Medulla oblongata (tissue), 1 donor: Measurements from ENCODE around the gene LPP.
A peak's percentile ranks its signal among the peaks of the same experiment; 100 is the strongest.

Experiments
- DNase-seq: peaks from one replicate; pipeline ENCODE4 v3.0.0-alpha.2; 2015; ENCODE audit errors: extremely low spot score

LPP gene

DNA sequence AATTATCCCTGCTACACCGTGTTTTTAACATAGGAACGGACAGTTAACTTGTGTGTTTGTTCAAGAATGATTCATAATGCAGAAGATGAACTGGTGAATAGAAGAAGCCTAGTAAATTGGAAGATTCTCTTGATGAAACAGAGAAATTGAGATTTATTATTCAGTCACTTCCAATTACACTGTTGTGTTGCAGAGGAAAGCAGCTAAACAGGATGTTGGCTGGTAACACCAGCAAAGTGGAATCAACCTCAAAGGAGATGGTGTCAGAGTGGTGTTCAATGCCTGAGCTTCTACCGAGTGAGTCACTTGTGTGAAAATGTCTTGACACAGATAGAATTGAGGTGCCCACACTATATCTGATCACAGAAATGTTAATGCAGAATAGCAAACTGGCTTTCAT is 399.6 kb downstream of the LPP start:
- DNase-seq, result no peak

- no peak for DNase-seq
Measured at GRCh38 chr3:188554404-188554803, 400.4 kb downstream of the LPP start.

GRCh38 chr3:188557235-188557634 is 403.3 kb downstream of the LPP start:
- DNase-seq, result no peak

DNA sequence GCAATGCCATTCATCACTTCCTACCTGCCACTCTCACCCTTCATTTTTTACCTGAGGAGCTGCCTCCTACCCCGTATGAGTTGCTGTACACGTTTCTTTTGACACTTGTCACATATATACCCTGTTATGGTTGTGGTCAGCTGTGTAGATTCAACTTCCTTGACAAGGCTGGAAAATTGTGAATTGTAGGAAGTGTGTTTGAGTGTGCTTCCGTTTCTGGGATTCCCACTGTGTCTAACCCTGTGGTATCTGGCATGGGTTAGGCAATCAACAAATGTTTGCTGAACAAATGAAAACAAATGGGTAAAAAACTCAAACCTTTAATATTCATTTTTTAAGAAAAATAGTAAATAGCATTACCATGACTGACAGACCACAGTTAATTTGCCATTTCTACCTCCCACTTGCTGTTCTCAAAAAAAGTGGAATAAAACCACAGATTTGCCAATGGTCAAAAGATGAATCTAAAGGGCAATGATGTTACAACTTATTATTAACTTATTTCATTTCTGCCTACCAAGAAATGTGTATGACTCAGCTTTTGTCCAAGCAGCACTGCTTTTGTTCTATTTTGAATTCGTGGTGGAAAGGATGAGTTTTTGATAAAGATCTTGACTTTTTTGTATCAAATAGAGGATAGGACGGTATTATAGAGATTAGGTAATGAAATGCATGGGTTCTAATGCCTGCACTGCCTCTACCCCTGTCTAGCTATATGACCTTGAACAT is 404.6 kb downstream of the LPP start:
- no peak for DNase-seq

GRCh38 chr3:188559072-188559429 is 405.1 kb downstream of the LPP start:
- DNase-seq, result no peak

DNA sequence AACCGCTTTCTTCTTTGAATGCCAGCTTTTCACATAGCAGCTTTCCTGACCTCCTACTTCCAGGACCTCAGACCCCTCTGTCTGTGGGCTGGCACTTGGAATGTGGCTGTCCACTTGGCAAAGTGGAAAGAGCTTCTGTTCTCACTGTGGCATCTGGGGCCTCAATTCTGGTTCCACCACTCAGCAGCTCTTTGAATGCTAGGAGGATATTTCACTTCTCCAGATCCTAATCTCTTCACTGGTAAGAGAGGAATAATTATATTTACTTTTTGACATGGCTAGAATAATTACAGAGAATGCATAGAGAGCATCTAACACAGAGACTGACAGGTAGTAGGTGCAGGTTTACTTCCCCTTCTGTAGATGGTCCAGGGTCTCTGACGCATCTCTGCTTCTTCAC is 405.9 kb downstream of the LPP start:
- no peak for DNase-seq

- DNase-seq, result no peak
Measured at GRCh38 chr3:188562144-188562543, 408.2 kb downstream of the LPP start.

DNA sequence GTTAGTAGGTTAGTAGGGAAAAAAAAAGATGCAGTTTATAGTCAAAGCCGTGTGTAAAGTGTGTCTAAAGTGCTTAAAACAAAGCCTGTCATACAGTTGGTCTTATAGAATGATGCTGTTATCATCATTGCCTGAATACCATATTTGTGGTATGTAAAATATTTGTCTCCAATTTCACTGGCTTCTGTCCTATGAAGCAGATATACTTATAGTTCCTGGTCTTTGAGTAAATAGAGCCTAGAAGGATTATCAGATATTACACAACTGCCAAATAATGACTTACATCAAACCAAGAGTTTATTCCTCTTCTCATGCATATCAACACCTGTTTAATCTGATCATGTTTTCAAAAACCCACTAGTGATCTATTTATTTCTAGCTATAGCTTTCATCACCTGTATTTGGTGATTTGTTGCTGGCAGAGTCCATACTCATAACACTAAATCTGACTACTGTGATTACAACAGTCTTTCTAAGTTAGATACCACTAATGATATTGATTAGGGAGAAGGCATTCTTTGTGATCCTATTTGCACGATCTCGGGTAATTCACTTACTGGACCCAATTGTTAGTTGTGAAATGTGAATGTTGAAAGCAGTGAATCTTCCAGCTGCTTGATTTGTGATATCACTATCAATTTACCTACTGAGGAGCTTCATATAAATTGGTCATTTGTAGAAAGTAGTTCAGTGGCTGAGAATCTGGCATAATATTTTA is 413.7 kb downstream of the LPP start:
- DNase-seq, result no peak

GRCh38 chr3:188568736-188569135 is 414.8 kb downstream of the LPP start:
- DNase-seq, result no peak

- DNase-seq, result no peak
Measured at GRCh38 chr3:188571531-188572095, 417.7 kb downstream of the LPP start.

- peak; percentile 53 for DNase-seq
Measured at GRCh38 chr3:188573291-188573940, 419.5 kb downstream of the LPP start.

- DNase-seq, result no peak
Measured at GRCh38 chr3:188573956-188574355, 420.0 kb downstream of the LPP start.

DNA sequence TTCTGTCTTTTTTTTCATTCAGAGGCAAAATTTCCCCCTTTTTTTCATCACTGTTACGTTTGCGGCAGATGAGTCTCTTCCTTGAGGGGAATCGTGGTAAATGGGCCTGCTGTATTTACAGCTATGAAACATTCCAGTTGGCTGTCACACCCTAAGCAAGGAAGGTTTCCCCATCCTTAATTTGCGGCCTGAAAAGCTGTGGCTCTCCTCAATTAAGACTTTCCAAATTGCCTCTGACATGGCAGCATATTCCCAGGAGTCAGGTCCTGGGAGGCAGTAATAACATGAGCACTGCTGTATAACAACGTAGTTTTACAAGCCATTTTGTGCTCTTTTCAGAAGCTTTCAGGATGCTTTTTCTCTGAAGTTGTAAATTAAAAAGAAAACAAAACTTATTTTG is 420.9 kb downstream of the LPP start:
- DNase-seq, result no peak

DNA sequence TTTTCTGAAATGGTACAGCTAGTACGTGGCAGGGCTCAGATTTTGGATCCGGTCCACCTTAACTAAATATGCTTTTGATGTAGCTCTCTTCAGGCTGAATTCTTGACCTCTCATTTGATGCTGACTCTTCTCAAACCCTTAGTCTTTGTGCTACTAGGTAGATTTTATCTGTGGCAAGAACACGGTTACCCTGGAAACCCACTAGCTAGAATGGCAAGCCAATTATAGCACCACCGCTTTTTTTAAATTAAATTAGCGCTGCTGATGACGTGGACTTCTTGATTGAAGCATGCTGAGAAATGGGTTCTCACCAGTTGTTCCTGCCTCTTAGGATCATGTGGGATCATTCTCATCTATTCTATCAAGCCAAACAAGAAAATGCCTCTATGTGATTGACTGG is 421.5 kb downstream of the LPP start:
- no peak for DNase-seq

GRCh38 chr3:188577539-188577938 is 423.6 kb downstream of the LPP start:
- no peak for DNase-seq

GRCh38 chr3:188578576-188579363 is 424.8 kb downstream of the LPP start:
- peak; percentile 56 for DNase-seq

DNA sequence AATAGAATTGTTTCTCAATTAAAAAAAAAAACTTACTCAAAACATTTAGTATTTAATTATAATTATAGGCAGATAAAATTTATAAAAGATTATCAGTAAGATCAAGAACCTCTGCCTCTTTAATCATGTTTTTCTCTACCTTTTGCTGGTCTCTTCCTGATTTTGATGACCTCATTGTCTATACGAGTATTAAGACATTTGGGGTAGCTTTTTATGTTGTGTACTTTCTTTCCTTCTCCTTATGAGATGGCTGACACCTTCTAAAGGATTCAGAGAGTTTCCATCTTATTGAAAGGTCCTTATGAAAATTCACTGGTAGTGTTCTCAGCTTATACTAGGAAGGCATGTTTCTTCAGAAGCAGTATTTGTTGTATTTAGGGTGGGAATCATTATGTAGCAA is 426.3 kb downstream of the LPP start:
- DNase-seq, result no peak

- no peak for DNase-seq
Measured at GRCh38 chr3:188580659-188581058, 426.7 kb downstream of the LPP start.

DNA sequence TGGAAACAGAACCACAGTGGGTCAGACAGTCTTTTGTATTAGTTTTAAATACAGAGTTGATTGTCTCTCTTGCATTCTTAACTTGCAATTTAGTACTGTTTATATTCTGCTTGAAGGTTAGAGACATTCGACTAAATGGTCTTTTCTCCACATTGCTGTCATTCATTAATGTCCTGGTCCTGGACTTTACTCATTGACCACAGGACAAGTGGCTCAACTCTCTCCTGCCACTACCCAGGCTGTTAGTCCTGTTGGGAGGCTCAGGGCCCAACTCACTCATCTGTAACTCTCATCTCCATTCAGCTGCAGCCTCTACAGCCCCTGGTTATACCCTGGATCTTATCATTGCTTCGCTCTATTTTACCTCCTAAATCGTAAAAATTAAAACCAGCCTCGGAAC is 427.4 kb downstream of the LPP start:
- no peak for DNase-seq

DNA sequence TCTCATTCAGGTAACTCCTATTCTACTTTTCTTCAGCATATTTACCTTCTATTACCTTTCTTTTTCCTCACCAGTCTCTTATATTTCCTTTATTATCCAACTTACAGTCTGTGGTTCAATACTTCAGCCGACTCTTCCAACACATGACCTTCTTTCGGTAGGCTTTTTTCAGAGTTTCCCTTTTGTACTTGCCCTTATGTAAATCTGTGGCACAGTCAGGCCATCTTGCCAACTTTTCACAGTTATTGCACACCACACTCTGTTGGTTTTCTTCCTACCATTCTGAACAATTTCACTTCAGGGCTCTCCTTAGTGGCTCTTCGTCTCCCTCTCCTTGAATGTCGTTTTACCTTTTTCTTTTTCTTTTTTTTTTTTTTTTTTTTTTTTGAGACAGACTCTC is 427.8 kb downstream of the LPP start:
- DNase-seq, result no peak

DNA sequence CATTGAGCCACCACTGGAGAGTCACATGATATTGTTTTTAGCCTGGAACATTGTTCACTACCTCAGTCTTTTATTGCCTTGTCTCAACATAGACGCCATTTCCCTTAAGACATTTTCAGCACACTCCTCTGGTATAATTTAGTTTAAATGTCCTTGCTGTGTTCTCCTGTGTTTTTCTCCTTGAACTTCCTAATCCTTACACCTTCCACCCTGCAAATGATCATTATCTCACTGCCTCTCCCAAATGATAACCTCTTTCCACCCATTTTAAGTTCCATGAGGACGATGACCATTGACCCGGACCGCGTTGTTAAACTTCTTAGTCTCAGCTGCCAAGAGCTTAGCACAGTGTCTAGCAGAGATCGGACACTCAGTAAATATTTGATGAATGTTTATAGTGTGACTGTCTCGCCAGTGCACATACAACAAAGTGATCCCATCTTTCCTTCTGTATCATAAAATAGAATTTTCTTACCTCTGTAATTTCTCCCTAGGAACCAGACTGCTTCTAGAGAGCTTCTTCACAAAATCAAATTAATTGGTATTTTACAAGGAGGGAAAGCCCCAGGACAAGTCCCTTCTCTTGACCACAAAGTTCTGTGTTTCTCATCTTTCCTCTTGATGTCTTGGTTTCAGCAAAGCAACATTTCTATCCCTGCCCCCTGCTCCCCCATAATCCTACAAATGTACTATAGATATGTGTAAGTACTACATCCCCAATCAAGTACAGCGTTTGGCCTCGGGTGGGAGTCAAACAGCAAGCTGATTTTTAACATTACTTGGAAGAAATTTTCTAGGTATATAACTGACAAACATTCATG is 429.6 kb downstream of the LPP start:
- DNase-seq, result no peak
